MM.1S (cell line): ENCODE measurements around the gene ZNHIT3.

Experiments
- DNase-seq: peaks from one replicate; pipeline ENCODE4 v3.0.0-alpha.2; 2015
- H2AFZ ChIP-seq: fragments of 300-600 bp; sonication (generic); 2 replicates; pipeline ENCODE4 v1.6.0; 2016; ENCODE audit warnings: antibody characterized with exemption, low read length
- H3F3A ChIP-seq: fragments of 300-600 bp; sonication (generic); 2 replicates; pipeline ENCODE4 v1.6.1; 2016; ENCODE audit warnings: mild to moderate bottlenecking, antibody characterized with exemption, low read length, moderate library complexity, mixed read lengths; ENCODE audit not compliant: insufficient read depth
- H3K27ac ChIP-seq: fragments of 300-600 bp; sonication (generic); 2 replicates; pipeline ENCODE4 v1.5.1; 2016; ENCODE audit warnings: mild to moderate bottlenecking, low read length
- H3K27me3 ChIP-seq: fragments of 300-600 bp; sonication (generic); replicated peaks from 2 replicates; pipeline ENCODE4 v1.6.0; 2016; ENCODE audit warnings: low read length; ENCODE audit not compliant: insufficient read depth
- H3K36me3 ChIP-seq: fragments of 300-600 bp; sonication (generic); replicated peaks from 2 replicates; pipeline ENCODE4 v1.6.1; 2016; ENCODE audit warnings: mild to moderate bottlenecking, low read length, mixed read lengths; ENCODE audit not compliant: insufficient read depth
- H3K4me1 ChIP-seq: fragments of 300-600 bp; sonication (generic); 2 replicates; pipeline ENCODE4 v1.6.1; 2016; ENCODE audit warnings: low read length, mixed read lengths
- H3K4me2 ChIP-seq: fragments of 300-600 bp; sonication (generic); 2 replicates; pipeline ENCODE4 v1.6.0; 2016; ENCODE audit warnings: low read depth, low read length
- H3K4me3 ChIP-seq: fragments of 300-600 bp; sonication (generic); 2 replicates; pipeline ENCODE4 v1.5.1; 2016; ENCODE audit warnings: low read length, mixed read lengths
- H3K79me2 ChIP-seq: fragments of 300-600 bp; sonication (generic); 2 replicates; pipeline ENCODE4 v1.6.1; 2016; ENCODE audit warnings: mixed run types, low read length, mixed read lengths
- H3K9ac ChIP-seq: fragments of 300-600 bp; sonication (generic); 2 replicates; pipeline ENCODE4 v1.6.1; 2016; ENCODE audit warnings: low read length, mixed read lengths
- H3K9me2 ChIP-seq: fragments of 300-600 bp; sonication (generic); replicated peaks from 2 replicates; pipeline ENCODE4 v1.6.1; 2016; ENCODE audit warnings: mild to moderate bottlenecking, low read length, mixed read lengths; ENCODE audit not compliant: insufficient read depth
- H3K9me3 ChIP-seq: fragments of 300-600 bp; sonication (generic); replicated peaks from 2 replicates; pipeline ENCODE4 v1.6.1; 2016; ENCODE audit warnings: mild to moderate bottlenecking, low read length, mixed read lengths; ENCODE audit not compliant: insufficient read depth
- H4K20me1 ChIP-seq: fragments of 300-600 bp; sonication (generic); 2 replicates; pipeline ENCODE4 v1.6.1; 2016; ENCODE audit warnings: mild to moderate bottlenecking, low read length, moderate library complexity, mixed read lengths; ENCODE audit not compliant: insufficient read depth
- EZH2 ChIP-seq: fragments of 300-600 bp; sonication (generic); optimal IDR thresholded peaks from 2 replicates; pipeline ENCODE3; 2017; ENCODE audit warnings: low read depth, mild to moderate bottlenecking, antibody characterized with exemption, low read length, mixed read lengths
- EZH2phosphoT487 ChIP-seq: fragments of 300-600 bp; sonication (generic); IDR thresholded peaks from 2 replicates; pipeline ENCODE4 v1.6.1; 2018; ENCODE audit warnings: antibody characterized with exemption, low read length
- TF ChIP-seq, protein P1 (sequence below): fragments of 300-600 bp; sonication (generic); IDR thresholded peaks from 2 replicates; pipeline ENCODE4 v1.5.1; 2016; ENCODE audit warnings: antibody characterized with exemption, low read length, mixed read lengths

The ZNHIT3 gene

DNA sequence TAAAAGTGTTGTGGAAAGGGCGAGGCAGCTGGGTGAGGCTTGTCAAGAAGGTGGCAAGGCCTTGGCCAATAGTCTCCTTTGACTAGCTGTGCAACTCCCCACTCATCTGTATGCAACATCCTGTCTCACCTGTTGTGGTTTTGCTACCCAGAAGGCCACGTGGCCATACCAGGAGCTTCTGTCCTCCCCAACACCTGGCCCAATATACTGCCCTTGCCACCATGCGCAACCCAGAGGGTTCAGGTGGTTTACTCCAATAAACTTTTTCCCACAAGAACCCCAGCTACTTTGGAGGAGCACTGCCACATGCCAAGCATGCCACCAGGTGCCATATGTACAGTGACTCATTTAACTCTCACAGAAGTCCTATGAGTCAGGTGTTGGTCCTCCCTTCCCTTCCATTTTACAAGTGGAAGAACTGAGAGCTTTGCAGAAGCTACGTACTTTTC is 38.0 kb downstream of the ZNHIT3 start:
- DNase-seq = peak; percentile 73
- no peak overlapping the region; the same call in 1 of the 2 replicates for H3K4me2 ChIP-seq
- H3K27ac ChIP-seq = peak overlapping the region; percentile 60; the same call in 1 of the 2 replicates
- no peak overlapping the region for H2AFZ ChIP-seq
- H4K20me1 ChIP-seq = no peaks in the 10 kb centered on the region
- peaks cover 11% of the 10 kb centered on the region for H3F3A ChIP-seq
- no peak for TF ChIP-seq EZH2
- H3K36me3 ChIP-seq = peaks cover 27% of the 10 kb centered on the region
- H3K4me3 ChIP-seq = no peak overlapping the region
- peaks cover 4% of the 10 kb centered on the region; the same call in 1 of the 2 replicates for H3K79me2 ChIP-seq
- no peak overlapping the region for H3K9ac ChIP-seq
- no peaks in the 10 kb centered on the region for H3K9me3 ChIP-seq
- H3K4me1 ChIP-seq = peaks cover 21% of the 10 kb centered on the region
- no peaks in the 10 kb centered on the region for H3K27me3 ChIP-seq
- H3K9me2 ChIP-seq = no peaks in the 10 kb centered on the region

DNA sequence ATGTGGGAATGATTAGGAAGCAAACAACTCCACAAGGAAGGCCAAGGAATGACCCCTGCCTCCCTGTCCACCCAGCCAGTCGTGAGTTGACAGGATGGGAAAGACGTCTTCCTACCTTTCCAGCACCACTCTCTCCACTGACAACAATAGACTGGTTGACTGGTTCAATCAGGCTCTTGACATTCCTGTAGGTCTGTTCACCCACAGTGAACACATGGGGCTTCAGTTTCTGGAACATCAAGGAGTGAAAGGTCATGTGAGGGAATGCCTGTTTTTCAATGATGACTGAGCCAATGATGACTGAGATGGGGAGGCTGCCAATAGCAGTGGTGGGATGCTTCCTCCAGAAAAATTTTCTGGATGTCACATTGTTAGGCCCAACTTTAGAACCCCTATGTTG is 38.6 kb downstream of the ZNHIT3 start:
- Histone ChIP-seq H3K9ac (no peak overlapping the region), H3K9me2 (no peaks in the 10 kb centered on the region), H3K4me3 (no peak overlapping the region), H3K9me3 (no peaks in the 10 kb centered on the region), H3K4me1 (peaks cover 21% of the 10 kb centered on the region), H3F3A (peaks cover 11% of the 10 kb centered on the region), H3K27ac (peak overlapping the region; percentile 60; the same call in 1 of the 2 replicates), H4K20me1 (no peaks in the 10 kb centered on the region), H2AFZ (no peak overlapping the region), H3K4me2 (no peak overlapping the region; the same call in 1 of the 2 replicates), H3K36me3 (peaks cover 28% of the 10 kb centered on the region), H3K79me2 (peaks cover 4% of the 10 kb centered on the region; the same call in 1 of the 2 replicates), H3K27me3 (no peaks in the 10 kb centered on the region)
- DNase-seq = no peak
- no peak for TF ChIP-seq EZH2phosphoT487
- TF ChIP-seq EZH2 = no peak
- TF ChIP-seq, protein P1, sequence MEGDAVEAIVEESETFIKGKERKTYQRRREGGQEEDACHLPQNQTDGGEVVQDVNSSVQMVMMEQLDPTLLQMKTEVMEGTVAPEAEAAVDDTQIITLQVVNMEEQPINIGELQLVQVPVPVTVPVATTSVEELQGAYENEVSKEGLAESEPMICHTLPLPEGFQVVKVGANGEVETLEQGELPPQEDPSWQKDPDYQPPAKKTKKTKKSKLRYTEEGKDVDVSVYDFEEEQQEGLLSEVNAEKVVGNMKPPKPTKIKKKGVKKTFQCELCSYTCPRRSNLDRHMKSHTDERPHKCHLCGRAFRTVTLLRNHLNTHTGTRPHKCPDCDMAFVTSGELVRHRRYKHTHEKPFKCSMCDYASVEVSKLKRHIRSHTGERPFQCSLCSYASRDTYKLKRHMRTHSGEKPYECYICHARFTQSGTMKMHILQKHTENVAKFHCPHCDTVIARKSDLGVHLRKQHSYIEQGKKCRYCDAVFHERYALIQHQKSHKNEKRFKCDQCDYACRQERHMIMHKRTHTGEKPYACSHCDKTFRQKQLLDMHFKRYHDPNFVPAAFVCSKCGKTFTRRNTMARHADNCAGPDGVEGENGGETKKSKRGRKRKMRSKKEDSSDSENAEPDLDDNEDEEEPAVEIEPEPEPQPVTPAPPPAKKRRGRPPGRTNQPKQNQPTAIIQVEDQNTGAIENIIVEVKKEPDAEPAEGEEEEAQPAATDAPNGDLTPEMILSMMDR = no peak

DNA sequence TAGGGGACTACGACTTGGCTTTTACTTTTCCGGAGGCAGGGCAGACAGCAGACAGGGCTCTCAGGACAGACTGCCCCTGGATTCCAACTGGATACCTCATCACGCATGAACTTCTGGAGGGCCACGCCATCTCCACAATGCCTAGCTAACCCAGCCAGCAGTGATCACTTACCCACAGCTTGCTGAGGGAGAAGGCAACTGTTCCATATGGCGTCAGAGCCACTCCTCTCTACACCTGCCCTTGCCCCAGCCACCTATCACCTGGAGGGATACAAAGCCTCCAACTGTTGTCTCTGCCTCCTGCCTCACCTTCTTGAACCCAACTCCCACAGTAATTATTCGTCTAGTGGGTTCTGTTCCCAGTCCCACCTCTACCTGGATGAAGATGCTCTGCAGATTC is 39.4 kb downstream of the ZNHIT3 start:
- Histone ChIP-seq H3K9ac (no peak overlapping the region), H3K9me2 (no peaks in the 10 kb centered on the region), H3K4me1 (peaks cover 21% of the 10 kb centered on the region), H3K27ac (no peak overlapping the region), H3K4me3 (no peak overlapping the region), H3K9me3 (no peaks in the 10 kb centered on the region), H3K36me3 (peaks cover 28% of the 10 kb centered on the region), H2AFZ (no peak overlapping the region), H3K4me2 (no peak overlapping the region), H4K20me1 (no peaks in the 10 kb centered on the region), H3K79me2 (peaks cover 4% of the 10 kb centered on the region; the same call in 1 of the 2 replicates), H3K27me3 (no peaks in the 10 kb centered on the region), H3F3A (peaks cover 11% of the 10 kb centered on the region)
- DNase-seq = no peak
- TF ChIP-seq EZH2 (no peak), EZH2phosphoT487 (no peak)
- TF ChIP-seq, protein P1 = no peak

DNA sequence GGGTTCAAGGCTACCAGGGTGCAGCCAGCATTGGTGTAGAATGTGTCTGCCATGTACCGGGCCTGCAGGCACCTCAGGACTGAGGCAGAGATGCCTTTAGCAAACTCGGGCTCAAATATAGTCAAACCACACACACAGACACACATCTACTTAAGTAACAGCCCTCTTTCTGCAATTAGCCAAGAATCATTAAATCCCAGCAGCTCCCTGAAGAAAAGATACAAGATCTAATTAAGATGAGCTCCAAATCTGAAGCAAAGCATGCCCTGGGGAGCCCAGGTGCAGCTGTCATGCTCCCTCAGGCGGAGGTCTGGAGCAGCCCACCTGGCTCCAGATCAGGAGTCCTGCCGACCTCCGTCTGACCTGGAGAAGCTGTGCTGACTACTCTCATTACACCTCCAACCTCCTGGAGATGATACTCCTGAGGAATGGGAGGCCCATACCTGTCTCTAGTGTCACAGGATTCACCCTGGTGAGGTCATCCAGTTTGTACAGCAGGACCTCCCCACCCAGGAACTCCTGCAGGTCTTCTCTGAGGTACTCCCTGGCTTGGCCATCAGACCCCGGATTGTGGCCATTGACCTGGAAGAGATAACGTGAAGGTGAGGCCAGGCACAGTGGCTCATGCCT is 41.3 kb downstream of the ZNHIT3 start:
- Histone ChIP-seq H3K36me3 (peaks cover 28% of the 10 kb centered on the region), H3K9me3 (no peaks in the 10 kb centered on the region), H3K79me2 (peaks cover 15% of the 10 kb centered on the region), H3K4me3 (no peak overlapping the region), H4K20me1 (no peaks in the 10 kb centered on the region), H3K9me2 (no peaks in the 10 kb centered on the region), H3K4me1 (peaks cover 21% of the 10 kb centered on the region), H2AFZ (no peak overlapping the region), H3K9ac (no peak overlapping the region), H3K27ac (no peak overlapping the region), H3K4me2 (no peak overlapping the region), H3K27me3 (no peaks in the 10 kb centered on the region), H3F3A (peaks cover 11% of the 10 kb centered on the region)
- DNase-seq = no peak
- TF ChIP-seq EZH2 (no peak), EZH2phosphoT487 (no peak)
- TF ChIP-seq, protein P1 = no peak
